Gastrocnemius medialis (tissue), 4 donors: ENCODE data around the gene OGA.

Source experiments
- CTCF ChIP-seq, 5 experiments: fragments of 450-650 bp in 3 of 5; fragments of 200-600 bp in 2 of 5; sonication (generic) in 2 of 5; IDR thresholded peaks in 4 of 5; conservative IDR thresholded peaks in 1 of 5; 1 replicate in 4 of 5; 2 replicates in 1 of 5; pipeline ENCODE4 v1.5.1; 2016 to 2019; ENCODE audit warnings: antibody characterized with exemption in 5 of 5, mild to moderate bottlenecking in 3 of 5, moderate library complexity in 3 of 5
- POLR2A ChIP-seq, 2 donors: fragments of 450-650 bp; IDR thresholded peaks; one replicate each; pipeline ENCODE4 v1.6.1; 2017; ENCODE audit warnings: antibody characterized with exemption in 2 of 2, mild to moderate bottlenecking in 2 of 2, moderate library complexity in 2 of 2

DNA sequence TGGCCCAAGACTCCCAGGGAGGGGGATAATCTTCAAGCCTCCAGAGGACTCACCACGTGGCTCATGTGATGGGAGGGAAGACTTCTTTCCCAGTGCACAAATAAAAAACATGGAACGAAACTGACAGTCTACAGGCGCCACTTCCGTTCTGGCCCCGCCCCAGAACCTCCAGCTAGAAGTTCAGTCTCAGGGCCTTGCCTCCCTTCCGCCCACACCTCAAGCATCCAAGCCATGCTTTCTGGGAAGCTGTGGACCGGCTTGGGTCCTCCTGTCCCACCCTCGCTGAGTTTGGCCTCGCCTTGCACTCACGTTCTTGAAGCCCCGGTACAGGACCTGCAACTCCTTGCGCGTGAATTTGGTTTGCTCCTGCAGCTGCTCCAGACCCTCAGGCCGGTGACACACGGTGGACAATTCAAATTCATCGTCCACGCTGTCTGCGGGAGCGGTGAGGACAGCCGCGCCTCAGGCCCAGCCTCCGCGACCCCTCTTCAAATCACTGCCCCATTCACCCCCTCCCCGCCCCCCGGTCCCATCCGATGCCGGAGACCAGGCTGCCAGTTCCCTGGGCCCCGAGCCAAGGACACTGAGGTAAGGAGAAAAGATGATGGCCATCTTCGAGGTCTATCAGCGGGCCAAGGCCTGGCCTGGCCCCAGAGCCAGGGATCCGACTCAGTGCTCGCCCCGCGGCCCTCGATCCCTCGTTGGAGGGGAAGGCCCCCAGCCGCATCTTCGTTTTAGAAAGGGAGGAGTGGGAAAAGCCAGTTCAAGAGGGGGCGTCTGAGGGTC, 10.7 kb upstream of the OGA start:
- no peak for TF ChIP-seq CTCF (IDR thresholded peaks at IDR 0.05 in 4 of 5, conservative IDR thresholded peaks at IDR 0.05 in 1 of 5)
- TF ChIP-seq POLR2A (IDR thresholded peaks at IDR 0.05) = no peak
